ENCODE measurements around the gene FBP2. TPM values are rescaled to one million over a fixed set of nuclear protein-coding genes. Genes with fewer than 3 reads are reported as not detected.

FBP2 gene
- total RNA-seq, 4 donors from 2014 or later: not detected

DNA sequence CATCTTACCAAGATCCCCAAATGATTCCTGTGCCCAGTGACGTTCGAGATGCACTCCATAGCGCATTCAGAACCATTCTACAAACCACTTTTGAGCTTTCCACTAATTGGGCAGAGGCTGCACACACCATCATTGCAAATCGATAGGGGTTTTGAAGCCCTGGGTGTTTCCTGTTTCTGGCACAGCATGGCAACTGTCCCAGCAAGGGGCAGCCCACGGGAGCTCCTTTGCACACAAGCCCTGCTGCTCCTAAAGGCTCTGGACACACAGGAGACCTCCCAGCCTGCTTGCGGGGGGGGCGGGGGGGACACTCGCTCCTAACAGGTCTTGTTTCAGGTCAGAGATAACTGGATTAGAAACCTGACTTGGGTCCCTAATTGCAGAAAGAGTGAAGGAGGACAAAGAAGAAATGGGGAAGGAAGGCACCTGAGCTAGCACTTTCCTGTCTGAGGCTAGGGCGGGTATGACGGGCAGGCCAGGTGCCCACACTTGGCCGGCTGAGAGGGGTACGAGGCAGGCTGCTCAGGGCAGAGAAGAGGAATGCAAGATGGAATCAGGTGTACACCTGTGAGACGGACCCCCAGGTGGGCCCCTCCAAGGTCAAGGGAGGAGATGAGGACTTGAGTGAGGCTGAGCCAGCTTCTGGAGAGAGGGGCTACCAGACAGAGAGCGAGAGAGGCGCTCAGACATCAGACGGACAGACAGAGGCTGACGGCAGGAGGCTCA lies 44.9 kb upstream of the FBP2 start:
- Histone ChIP-seq H3K36me3 (no peaks in the 10 kb centered on the region), H3K4me3 (peak overlapping the region; percentile 39 to 72 (median 70))
- no peak for DNase-seq (ENCODE audit: low spot score in 2 of 2)

DNA sequence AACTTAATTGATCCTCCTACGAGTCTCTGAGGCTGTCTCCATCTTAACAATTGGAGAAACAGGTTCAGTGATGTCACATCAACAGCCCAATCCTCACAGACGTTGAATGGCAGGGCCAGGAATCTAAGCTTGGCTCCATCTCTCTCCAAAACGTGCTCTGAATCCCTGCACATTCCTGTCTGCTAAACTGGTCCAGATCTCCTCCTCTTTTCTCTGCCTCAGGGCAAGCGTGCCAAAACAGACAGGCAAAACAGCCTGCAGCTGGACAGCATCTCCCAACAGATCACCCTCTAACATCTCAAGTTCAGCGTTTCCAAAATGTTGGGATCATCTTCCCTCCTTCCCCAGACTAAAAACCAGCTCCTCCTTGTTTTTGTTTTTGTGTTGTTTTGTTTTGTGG lies 39.1 kb upstream of the FBP2 start:
- H3K36me3 ChIP-seq: no peaks in the 10 kb centered on the region
- no peaks in the 10 kb centered on the region for H3K4me1 ChIP-seq
- no peak overlapping the region for H3K27ac ChIP-seq
- TF ChIP-seq EP300 (IDR thresholded peaks at IDR 0.05) (no peak), POLR2A (IDR thresholded peaks at IDR 0.05) (no peak)
- TF ChIP-seq, protein P1, sequence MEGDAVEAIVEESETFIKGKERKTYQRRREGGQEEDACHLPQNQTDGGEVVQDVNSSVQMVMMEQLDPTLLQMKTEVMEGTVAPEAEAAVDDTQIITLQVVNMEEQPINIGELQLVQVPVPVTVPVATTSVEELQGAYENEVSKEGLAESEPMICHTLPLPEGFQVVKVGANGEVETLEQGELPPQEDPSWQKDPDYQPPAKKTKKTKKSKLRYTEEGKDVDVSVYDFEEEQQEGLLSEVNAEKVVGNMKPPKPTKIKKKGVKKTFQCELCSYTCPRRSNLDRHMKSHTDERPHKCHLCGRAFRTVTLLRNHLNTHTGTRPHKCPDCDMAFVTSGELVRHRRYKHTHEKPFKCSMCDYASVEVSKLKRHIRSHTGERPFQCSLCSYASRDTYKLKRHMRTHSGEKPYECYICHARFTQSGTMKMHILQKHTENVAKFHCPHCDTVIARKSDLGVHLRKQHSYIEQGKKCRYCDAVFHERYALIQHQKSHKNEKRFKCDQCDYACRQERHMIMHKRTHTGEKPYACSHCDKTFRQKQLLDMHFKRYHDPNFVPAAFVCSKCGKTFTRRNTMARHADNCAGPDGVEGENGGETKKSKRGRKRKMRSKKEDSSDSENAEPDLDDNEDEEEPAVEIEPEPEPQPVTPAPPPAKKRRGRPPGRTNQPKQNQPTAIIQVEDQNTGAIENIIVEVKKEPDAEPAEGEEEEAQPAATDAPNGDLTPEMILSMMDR (IDR thresholded peaks at IDR 0.05): no peak
- no peak overlapping the region for H3K4me3 ChIP-seq
- 29 to 36% methylated on average over 5 of the region's 5 CpGs for WGBS, 2 donors
- no peaks in the 10 kb centered on the region for H3K27me3 ChIP-seq
- H3K9me3 ChIP-seq: no peaks in the 10 kb centered on the region
- DNase-seq (ENCODE audit: low spot score in 2 of 2): no peak

More for the DNA sequence above, 44.9 kb upstream of the FBP2 start:
- 74 to 75% methylated on average over 16 to 17 of the region's 17 CpGs for WGBS, 2 donors
- Histone ChIP-seq H3K27ac (peak overlapping the region in 3 of 4 donors; percentile 46 to 74 (median 66)), H3K4me1 (peaks cover 0 to 16% (median 8%) of the 10 kb centered on the region in 4 donors), H3K27me3 (peaks cover 0 to 9% of the 10 kb centered on the region in 2 donors), H3K9me3 (no peaks in the 10 kb centered on the region)
- TF ChIP-seq, protein P1 (IDR thresholded peaks at IDR 0.05): no peak
- TF ChIP-seq POLR2A (IDR thresholded peaks at IDR 0.05) (no peak), EP300 (IDR thresholded peaks at IDR 0.05) (no peak)

DNA sequence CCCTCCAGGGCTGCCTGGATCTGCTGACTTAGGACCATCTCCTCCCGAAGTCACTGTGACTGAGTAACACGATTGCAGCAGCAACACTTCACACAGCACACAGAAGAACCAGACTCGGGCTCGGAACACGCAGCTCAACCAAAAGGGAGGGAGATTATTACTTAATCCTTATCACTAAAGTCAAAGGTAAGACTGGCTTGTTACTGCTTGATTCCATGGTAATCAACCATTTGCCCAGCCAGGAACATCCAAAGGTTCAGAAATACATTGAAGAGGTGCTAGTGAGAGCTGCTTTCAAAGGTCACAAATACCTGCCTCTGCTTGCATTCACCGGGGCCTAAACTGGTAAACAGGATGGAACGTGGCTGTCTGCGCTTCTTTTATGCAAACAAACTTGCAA lies 38.0 kb upstream of the FBP2 start:
- DNase-seq (ENCODE audit: low spot score in 2 of 2): no peak
- Histone ChIP-seq H3K27me3 (no peaks in the 10 kb centered on the region), H3K4me1 (no peaks in the 10 kb centered on the region), H3K36me3 (no peaks in the 10 kb centered on the region), H3K4me3 (no peak overlapping the region), H3K27ac (no peak overlapping the region), H3K9me3 (no peaks in the 10 kb centered on the region)
- no peak for TF ChIP-seq POLR2A (IDR thresholded peaks at IDR 0.05)
- no peak for TF ChIP-seq EP300 (IDR thresholded peaks at IDR 0.05)
- TF ChIP-seq, protein P1 (IDR thresholded peaks at IDR 0.05): no peak
- 78 to 83% methylated on average over 8 of the region's 8 CpGs for WGBS, 2 donors

DNA sequence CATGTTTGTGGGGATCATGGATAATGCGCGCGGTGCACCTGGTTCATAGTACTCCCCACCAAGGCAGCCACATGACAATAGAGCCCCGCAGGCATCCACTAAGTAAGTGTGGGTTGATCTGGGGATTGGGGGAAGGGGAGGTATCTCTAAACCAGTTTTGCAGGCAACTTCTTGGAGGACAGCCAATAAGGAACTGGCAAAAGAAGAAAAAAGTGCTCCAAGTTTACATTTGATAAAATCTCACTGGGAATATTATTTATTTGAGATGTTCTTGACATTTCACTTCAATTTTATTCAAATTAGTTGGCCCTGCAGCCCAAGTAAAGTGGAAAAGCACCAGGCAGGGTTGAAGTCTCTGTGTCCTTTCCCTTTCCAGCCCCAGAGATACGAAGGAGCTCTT lies 37.2 kb upstream of the FBP2 start:
- WGBS, 2 donors: 73 to 75% methylated on average over 5 of the region's 5 CpGs
- DNase-seq (ENCODE audit: low spot score in 2 of 2): no peak
- Histone ChIP-seq H3K27ac (no peak overlapping the region), H3K36me3 (no peaks in the 10 kb centered on the region), H3K9me3 (no peaks in the 10 kb centered on the region), H3K27me3 (no peaks in the 10 kb centered on the region), H3K4me1 (no peaks in the 10 kb centered on the region), H3K4me3 (no peak overlapping the region)
- TF ChIP-seq EP300 (IDR thresholded peaks at IDR 0.05) (no peak), POLR2A (IDR thresholded peaks at IDR 0.05) (no peak)
- TF ChIP-seq, protein P1 (IDR thresholded peaks at IDR 0.05): no peak

DNA sequence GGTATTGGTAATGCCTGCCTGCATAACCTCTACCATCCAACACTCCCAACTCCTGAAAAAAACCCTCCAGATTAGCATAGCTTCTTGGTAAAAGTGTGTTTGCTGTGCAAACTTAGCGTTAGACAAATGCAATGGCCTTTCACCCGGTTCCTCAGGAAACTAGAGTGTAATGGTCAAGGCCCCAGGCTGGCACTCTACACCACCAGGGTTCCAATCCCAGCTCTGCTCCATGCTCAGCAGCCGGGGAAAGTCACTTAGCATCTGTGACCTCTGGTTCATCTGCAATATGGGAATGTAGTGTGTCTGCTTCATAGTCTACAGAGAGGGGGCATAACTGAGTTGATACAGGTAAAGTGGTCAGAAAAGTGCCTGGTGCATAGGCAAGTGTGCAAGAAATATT lies 36.7 kb upstream of the FBP2 start:
- no peaks in the 10 kb centered on the region for H3K27me3 ChIP-seq
- H3K4me1 ChIP-seq: no peaks in the 10 kb centered on the region
- DNase-seq (ENCODE audit: low spot score in 2 of 2): no peak
- H3K9me3 ChIP-seq: no peaks in the 10 kb centered on the region
- no peak overlapping the region for H3K27ac ChIP-seq
- H3K36me3 ChIP-seq: no peaks in the 10 kb centered on the region
- TF ChIP-seq POLR2A (IDR thresholded peaks at IDR 0.05): no peak
- TF ChIP-seq EP300 (IDR thresholded peaks at IDR 0.05): no peak
- TF ChIP-seq, protein P1 (IDR thresholded peaks at IDR 0.05): no peak
- H3K4me3 ChIP-seq: no peak overlapping the region
- 85 to 90% methylated on average over 3 of the region's 3 CpGs for WGBS, 2 donors
